ENCODE data around the gene MYB. TPM values are rescaled to one million over a fixed set of nuclear protein-coding genes. Genes with fewer than 3 reads are reported as not detected.
"Not testable (repeated sequence)": the region's sequence is repeated elsewhere in the genome, so short reads cannot be mapped to it uniquely, and the experiment has no call there.

The MYB gene
- total and polyA plus RNA-seq, 2 experiments from 2014 or later, result 0.21 to 0.51 TPM

DNA sequence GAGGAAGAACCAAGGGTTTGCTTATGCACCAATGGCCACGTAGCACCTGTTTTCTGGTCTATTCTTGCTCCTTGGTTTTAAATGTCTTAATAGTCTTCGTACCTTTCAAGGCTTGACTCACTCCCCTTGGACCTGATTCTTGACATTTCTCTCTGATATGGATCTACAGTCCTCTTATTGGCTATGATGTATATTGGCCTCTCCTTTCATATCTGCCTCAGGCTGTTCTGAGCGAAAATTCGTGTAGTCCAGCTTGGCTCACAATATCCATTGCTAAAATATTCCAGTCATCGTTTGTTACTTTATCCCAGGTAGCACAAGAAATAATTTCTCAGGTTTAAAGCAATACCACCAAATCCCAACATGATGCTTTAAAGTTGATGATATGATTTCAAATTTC lies 59.6 kb downstream of the MYB start:
- Histone ChIP-seq H3K27me3 (no peaks in the 10 kb centered on the region), H3K4me3 (no peak overlapping the region), H3K4me1 (ENCODE audit: low read depth) (no peaks in the 10 kb centered on the region), H3K27ac (no peak overlapping the region), H3K36me3 (no peaks in the 10 kb centered on the region), H3K9me3 (ENCODE audit: low read depth) (no peaks in the 10 kb centered on the region)
- no peak for DNase-seq (ENCODE audit: low read depth in 1 of 2, low spot score in 1 of 2)
- no peak for TF ChIP-seq CTCF (IDR thresholded peaks at IDR 0.05; ENCODE audit: low read depth, low read length)

GRCh38 chr6:135243871-135244796 lies 63.0 kb downstream of the MYB start:
- no peaks in the 10 kb centered on the region for H3K36me3 ChIP-seq
- TF ChIP-seq CTCF (IDR thresholded peaks at IDR 0.05; ENCODE audit: low read depth, low read length), result no peak
- no peak for DNase-seq (ENCODE audit: low read depth in 1 of 2, low spot score in 1 of 2)
- no peak overlapping the region for H3K4me3 ChIP-seq
- H3K27me3 ChIP-seq, result no peaks in the 10 kb centered on the region
- no peaks in the 10 kb centered on the region for H3K9me3 ChIP-seq (ENCODE audit: low read depth)
- no peaks in the 10 kb centered on the region for H3K4me1 ChIP-seq (ENCODE audit: low read depth)
- H3K27ac ChIP-seq, result no peak overlapping the region

- no peak for TF ChIP-seq CTCF (IDR thresholded peaks at IDR 0.05; ENCODE audit: low read depth, low read length)
- DNase-seq (ENCODE audit: low read depth in 1 of 2, low spot score in 1 of 2), result no peak
- no peaks in the 10 kb centered on the region for H3K9me3 ChIP-seq (ENCODE audit: low read depth)
- no peaks in the 10 kb centered on the region for H3K4me1 ChIP-seq (ENCODE audit: low read depth)
- no peak overlapping the region for H3K4me3 ChIP-seq
- H3K27me3 ChIP-seq, result no peaks in the 10 kb centered on the region
- H3K36me3 ChIP-seq, result no peaks in the 10 kb centered on the region
- H3K27ac ChIP-seq, result no peak overlapping the region
Measured at GRCh38 chr6:135244805-135245204, 63.7 kb downstream of the MYB start.

DNA sequence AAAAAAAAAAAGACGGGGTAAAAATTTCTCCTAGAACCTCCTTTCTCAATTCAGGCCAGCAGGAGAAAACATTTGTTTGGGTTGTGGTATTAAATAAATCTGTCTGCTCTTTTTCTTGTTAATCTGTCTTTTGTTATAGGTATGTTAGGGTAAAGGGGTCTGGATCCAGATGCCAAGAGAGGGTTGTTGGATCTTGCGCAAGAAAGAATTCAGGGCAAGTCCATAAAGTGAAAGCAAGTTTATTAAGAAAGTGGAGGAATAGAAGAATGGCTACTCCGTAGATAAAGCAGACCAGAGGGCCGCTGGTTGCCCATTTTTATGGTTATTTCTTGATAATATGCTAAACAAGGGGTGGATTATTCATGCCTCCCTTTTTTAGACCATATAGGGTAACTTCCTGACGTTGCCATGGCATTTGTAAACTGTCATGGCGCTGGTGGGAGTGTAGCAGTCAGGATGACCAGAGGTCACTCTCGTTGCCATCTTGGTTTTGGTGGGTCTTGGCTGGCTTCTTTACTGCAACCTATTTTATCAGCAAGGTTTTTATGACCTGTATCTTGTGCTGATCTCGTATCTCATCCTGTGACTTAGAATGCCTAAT lies 65.4 kb downstream of the MYB start:
- not testable (repeated sequence) for H3K27me3 ChIP-seq; H3K9me3 ChIP-seq (ENCODE audit: low read depth); H3K4me3 ChIP-seq; H3K4me1 ChIP-seq (ENCODE audit: low read depth); H3K36me3 ChIP-seq; H3K27ac ChIP-seq; DNase-seq (ENCODE audit: low read depth in 1 of 2, low spot score in 1 of 2)

DNA sequence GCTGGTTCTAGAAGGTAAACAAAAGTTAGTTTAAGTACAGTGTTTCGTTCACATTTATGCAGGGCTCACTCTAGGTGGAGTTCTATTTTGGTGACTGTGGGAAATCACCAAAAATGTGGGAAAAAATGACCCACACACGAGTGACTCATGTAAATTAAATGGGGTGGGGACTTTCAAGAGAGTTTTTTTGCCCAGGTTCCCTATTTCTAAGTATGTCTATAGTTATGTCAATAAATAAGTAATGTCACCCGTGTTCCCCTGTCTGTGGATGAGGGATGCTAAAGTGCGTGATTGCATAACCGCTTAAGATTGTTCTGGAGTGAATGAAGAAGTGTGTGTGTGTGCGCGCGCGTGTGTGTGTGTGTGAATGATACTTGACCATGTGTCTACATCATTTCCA lies 69.1 kb downstream of the MYB start:
- Histone ChIP-seq H3K36me3 (no peaks in the 10 kb centered on the region), H3K9me3 (ENCODE audit: low read depth) (no peaks in the 10 kb centered on the region), H3K27me3 (no peaks in the 10 kb centered on the region), H3K4me1 (ENCODE audit: low read depth) (no peaks in the 10 kb centered on the region), H3K27ac (no peak overlapping the region), H3K4me3 (no peak overlapping the region)
- DNase-seq (ENCODE audit: low read depth in 1 of 2, low spot score in 1 of 2), result no peak
- no peak for TF ChIP-seq CTCF (IDR thresholded peaks at IDR 0.05; ENCODE audit: low read depth, low read length)
